Stimulated activated CD8-positive, alpha-beta memory T cell treated with anti-CD3 and anti-CD28 coated beads, Interleukin-7, amount 100 ng/mL, for 48 hours (primary cell): ENCODE data around the gene LZTR1.
"Not testable (repeated sequence)": the region's sequence is repeated elsewhere in the genome, so short reads cannot be mapped to it uniquely, and the experiment has no call there.

Experiments
- DNase-seq, 2 donors: peaks; one replicate each; pipeline ENCODE4 v3.0.0-alpha.2; 2020; ENCODE audit warnings: low read depth in 1 of 2; ENCODE audit errors: extremely low read depth in 1 of 2

Gene LZTR1

GRCh38 chr22:20981787-20982562 is at the start of gene LZTR1:
Gene LZTR1 (plus strand): TSS chr22:20982297. CDS start chr22:20982372, 75 bp downstream.
- peak; percentile 61 to 63 for DNase-seq

GRCh38 chr22:20933910-20934309 is 48.2 kb upstream of the LZTR1 start:
- DNase-seq, result no peak

- DNase-seq, result not testable (repeated sequence)
These were observed 47.0 kb upstream of the LZTR1 start for GRCh38 chr22:20935049-20935448.

- DNase-seq, result not testable (repeated sequence)
These were observed 46.1 kb upstream of the LZTR1 start for GRCh38 chr22:20935780-20936539.

- DNase-seq, result no peak
These were observed 44.9 kb upstream of the LZTR1 start for GRCh38 chr22:20937031-20937793.

- DNase-seq, result no peak
These were observed 44.1 kb upstream of the LZTR1 start for GRCh38 chr22:20937794-20938671.

GRCh38 chr22:20939457-20940185 is 42.5 kb upstream of the LZTR1 start:
- not testable (repeated sequence) for DNase-seq

DNA sequence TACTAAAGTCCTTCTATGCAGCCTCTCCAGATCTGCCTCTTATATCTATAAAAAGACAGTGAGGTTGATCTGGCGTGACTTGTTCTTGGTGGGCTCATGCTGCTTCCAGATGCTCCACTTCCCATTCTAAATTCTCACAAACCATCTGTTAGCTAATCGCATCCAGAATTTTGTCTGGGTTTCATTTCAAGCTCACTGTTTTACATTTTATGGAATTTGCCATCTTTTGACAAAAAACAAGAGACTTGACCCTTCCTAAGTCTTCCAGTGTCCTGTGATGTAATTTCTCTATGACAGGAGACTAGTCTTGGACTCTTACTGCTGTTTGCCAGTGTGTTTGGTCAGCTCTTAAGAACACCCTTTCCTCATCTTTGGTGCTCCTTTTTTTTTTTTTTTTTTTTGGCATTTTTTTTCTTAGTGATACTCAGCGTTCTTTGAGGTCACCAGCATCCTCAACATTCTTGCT is 41.9 kb upstream of the LZTR1 start:
- DNase-seq, result no peak

GRCh38 chr22:20940904-20941385 is 41.2 kb upstream of the LZTR1 start:
- no peak for DNase-seq

DNA sequence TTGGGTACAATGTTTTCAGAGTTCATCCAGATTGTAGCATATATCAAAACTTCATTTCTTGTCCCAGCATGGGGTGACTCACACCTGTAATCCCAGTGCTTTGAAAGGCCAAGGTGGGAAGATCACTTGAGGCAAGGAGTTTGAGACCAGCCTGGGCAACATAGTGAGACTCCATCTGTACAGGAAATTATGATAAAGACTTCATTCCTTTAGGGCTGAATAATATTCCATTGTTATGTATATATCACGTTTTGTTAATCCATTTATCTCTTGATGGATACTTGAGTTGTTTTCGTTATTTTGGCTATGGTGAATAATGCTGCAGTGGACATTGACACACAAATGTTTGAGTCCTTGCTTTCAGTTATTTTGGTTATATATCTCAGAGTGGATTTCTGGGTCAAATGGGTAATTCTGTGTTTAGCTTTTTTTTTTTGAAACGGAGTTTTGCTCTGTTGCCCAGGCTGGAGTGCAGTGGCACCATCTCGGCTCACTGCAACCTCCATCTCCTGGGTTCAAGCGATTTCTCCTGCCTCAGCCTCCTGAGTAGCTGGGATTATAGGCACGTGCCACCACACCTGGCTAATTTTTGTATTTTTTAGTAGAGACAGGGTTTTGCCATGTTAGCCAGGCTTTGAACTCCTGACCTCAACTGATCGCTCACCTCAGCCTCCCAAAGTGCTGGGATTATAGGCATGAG is 39.7 kb upstream of the LZTR1 start:
- DNase-seq, result not testable (repeated sequence)

- no peak for DNase-seq
These were observed 38.8 kb upstream of the LZTR1 start for GRCh38 chr22:20943104-20943933.

- DNase-seq, result no peak
These were observed 38.1 kb upstream of the LZTR1 start for GRCh38 chr22:20944042-20944441.

- DNase-seq, result no peak
These were observed 36.5 kb upstream of the LZTR1 start for GRCh38 chr22:20945578-20945934.

GRCh38 chr22:20946080-20946986 is 35.8 kb upstream of the LZTR1 start:
- DNase-seq, result no peak

- DNase-seq, result no peak
These were observed 35.1 kb upstream of the LZTR1 start for GRCh38 chr22:20946991-20947390.

DNA sequence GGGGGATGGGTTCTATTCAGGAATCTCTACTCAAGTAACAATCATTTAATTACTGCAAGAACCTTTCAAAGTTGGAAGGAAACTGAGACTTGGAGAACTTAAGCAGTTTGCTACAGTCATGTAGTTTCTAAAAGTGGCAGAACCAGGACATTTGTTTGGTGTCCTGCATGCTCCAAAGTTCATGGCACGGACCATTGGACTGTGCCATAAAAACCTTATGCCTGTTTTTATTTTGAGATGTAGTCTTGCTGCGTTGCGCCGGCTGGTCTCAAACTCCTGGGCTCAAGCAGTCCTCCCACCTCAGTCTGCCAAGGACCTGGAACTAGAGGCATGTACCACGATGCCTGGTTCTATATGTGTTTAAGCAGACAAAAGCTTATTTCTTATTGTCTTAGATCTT is 33.6 kb upstream of the LZTR1 start:
- no peak for DNase-seq

GRCh38 chr22:20948989-20949388 is 33.1 kb upstream of the LZTR1 start:
- no peak for DNase-seq
